OCI-LY1 (cell line): ENCODE results near the gene NAV1.

Experiments used
- H2AFZ ChIP-seq: fragments of 200-600 bp; sonication (generic), shearing (Covaris generic); 2 replicates; pipeline ENCODE4 v1.6.0; 2014; ENCODE audit warnings: antibody characterized with exemption, mild to moderate bottlenecking, low read length
- H3F3A ChIP-seq: fragments of 200-600 bp; sonication (generic), shearing (Covaris generic); 2 replicates; pipeline ENCODE4 v1.6.0; 2014; ENCODE audit warnings: mild to moderate bottlenecking, antibody characterized with exemption, low read length, moderate library complexity; ENCODE audit not compliant: insufficient read depth
- H3K27ac ChIP-seq: fragments of 200-600 bp; sonication (generic); 2 replicates; pipeline ENCODE4 v1.5.1; 2014; ENCODE audit warnings: low read length, mixed run types, mild to moderate bottlenecking, low read depth; ENCODE audit not compliant: poor library complexity, severe bottlenecking
- H3K27me3 ChIP-seq: fragments of 200-600 bp; sonication (generic); 2 replicates; pipeline ENCODE4 v1.6.0; 2014; ENCODE audit warnings: antibody characterized with exemption, mild to moderate bottlenecking, low read length, moderate library complexity; ENCODE audit not compliant: insufficient read depth
- H3K36me3 ChIP-seq: fragments of 200-600 bp; sonication (generic); 2 replicates; pipeline ENCODE4 v1.6.1; 2014; ENCODE audit warnings: mild to moderate bottlenecking, antibody characterized with exemption, low read length, moderate library complexity, mixed read lengths; ENCODE audit not compliant: insufficient read depth
- H3K4me1 ChIP-seq: fragments of 200-600 bp; sonication (generic); 2 replicates; pipeline ENCODE4 v1.5.1; 2014; ENCODE audit warnings: mild to moderate bottlenecking, low read length, moderate library complexity; ENCODE audit not compliant: insufficient read depth, severe bottlenecking
- H3K4me2 ChIP-seq: fragments of 200-600 bp; sonication (generic), shearing (Covaris generic); 2 replicates; pipeline ENCODE4 v1.6.1; 2014; ENCODE audit warnings: low read length
- H3K4me3 ChIP-seq: fragments of 200-600 bp; sonication (generic); 2 replicates; pipeline ENCODE4 v1.5.1; 2014; ENCODE audit warnings: low read length, low read depth, mild to moderate bottlenecking, mixed read lengths; ENCODE audit not compliant: poor library complexity, severe bottlenecking
- H3K79me2 ChIP-seq: fragments of 200-600 bp; shearing (Covaris generic); 2 replicates; pipeline ENCODE4 v1.6.1; 2016; ENCODE audit warnings: mixed run types, low read length, mixed read lengths; ENCODE audit not compliant: insufficient read depth
- H3K9ac ChIP-seq: fragments of 200-600 bp; sonication (generic), shearing (Covaris generic); 2 replicates; pipeline ENCODE4 v1.6.1; 2014; ENCODE audit warnings: mild to moderate bottlenecking, low read length, mixed read lengths
- H3K9me2 ChIP-seq: fragments of 200-600 bp; sonication (generic), shearing (Covaris generic); 2 replicates; pipeline ENCODE4 v1.6.1; 2014; ENCODE audit warnings: low read depth, mild to moderate bottlenecking, low read length, mixed read lengths
- H3K9me3 ChIP-seq: fragments of 200-600 bp; shearing (Covaris generic); 2 replicates; pipeline ENCODE4 v1.6.1; 2014; ENCODE audit warnings: low read length, mixed read lengths
- H4K20me1 ChIP-seq: fragments of 200-600 bp; sonication (generic), shearing (Covaris generic); 2 replicates; pipeline ENCODE4 v1.6.0; 2016; ENCODE audit warnings: mild to moderate bottlenecking, low read length; ENCODE audit not compliant: insufficient read depth
- EZH2 ChIP-seq: fragments of 200-600 bp; sonication (generic), shearing (Covaris generic); IDR thresholded peaks from 2 replicates; pipeline ENCODE4 v1.8.0; 2017; ENCODE audit warnings: borderline replicate concordance, mixed run types, mild to moderate bottlenecking, antibody characterized with exemption, low read length, moderate library complexity, mixed read lengths
- TF ChIP-seq, protein P1 (sequence below): fragments of 200-600 bp; sonication (generic), shearing (Covaris generic); IDR thresholded peaks from 2 replicates; pipeline ENCODE4 v1.5.1; 2017; ENCODE audit warnings: mild to moderate bottlenecking, antibody characterized with exemption, low read length, moderate library complexity, mixed read lengths

The NAV1 gene

DNA sequence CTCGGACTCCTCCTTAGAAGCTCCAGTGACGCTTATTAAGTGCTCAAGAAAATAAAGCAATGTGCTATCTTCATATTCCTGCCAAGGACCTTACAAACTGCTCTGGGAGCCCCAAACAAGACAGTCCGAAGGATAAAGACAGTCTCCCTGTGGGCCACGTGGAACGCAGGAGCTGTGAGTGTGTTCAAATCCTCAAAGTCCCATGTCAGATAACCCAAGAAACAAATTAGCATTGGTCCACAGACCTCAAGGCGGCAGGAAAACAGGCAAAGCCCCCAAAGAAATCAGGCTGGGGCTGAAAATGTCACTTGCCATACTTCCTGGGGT lies 3.0 kb upstream of the NAV1 start:
- Histone ChIP-seq H3K9me2 (no peaks in the 10 kb centered on the region), H2AFZ (no peak overlapping the region), H3K36me3 (no peaks in the 10 kb centered on the region), H3K9ac (no peak overlapping the region), H3K27me3 (peaks cover 8% of the 10 kb centered on the region), H3F3A (no peaks in the 10 kb centered on the region), H3K4me1 (no peaks in the 10 kb centered on the region), H3K9me3 (no peaks in the 10 kb centered on the region), H3K79me2 (no peaks in the 10 kb centered on the region), H3K4me3 (no peak overlapping the region), H4K20me1 (no peaks in the 10 kb centered on the region), H3K27ac (no peak overlapping the region), H3K4me2 (no peak overlapping the region)
- TF ChIP-seq, protein P1, sequence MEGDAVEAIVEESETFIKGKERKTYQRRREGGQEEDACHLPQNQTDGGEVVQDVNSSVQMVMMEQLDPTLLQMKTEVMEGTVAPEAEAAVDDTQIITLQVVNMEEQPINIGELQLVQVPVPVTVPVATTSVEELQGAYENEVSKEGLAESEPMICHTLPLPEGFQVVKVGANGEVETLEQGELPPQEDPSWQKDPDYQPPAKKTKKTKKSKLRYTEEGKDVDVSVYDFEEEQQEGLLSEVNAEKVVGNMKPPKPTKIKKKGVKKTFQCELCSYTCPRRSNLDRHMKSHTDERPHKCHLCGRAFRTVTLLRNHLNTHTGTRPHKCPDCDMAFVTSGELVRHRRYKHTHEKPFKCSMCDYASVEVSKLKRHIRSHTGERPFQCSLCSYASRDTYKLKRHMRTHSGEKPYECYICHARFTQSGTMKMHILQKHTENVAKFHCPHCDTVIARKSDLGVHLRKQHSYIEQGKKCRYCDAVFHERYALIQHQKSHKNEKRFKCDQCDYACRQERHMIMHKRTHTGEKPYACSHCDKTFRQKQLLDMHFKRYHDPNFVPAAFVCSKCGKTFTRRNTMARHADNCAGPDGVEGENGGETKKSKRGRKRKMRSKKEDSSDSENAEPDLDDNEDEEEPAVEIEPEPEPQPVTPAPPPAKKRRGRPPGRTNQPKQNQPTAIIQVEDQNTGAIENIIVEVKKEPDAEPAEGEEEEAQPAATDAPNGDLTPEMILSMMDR: no peak
- no peak for TF ChIP-seq EZH2

DNA sequence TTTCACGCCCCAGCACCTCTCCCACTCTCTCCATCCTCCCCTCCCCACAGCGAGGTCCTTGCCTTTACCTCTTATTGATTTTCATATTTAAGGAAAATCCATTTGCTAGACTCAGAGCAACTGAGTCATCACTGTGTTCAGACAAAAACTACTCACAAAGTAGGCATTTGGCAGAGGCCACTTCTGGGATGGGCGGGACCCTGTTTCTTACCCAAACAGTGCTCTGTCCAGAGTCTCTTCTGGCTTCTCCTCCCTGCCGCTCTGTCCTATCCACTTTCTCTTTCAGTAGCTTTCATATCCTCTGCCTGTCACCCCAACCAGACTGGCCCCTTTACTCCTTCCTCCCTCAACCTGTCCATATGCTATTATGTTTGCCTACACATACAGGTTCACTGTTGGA lies 2.4 kb upstream of the NAV1 start:
- Histone ChIP-seq H3K4me1 (no peaks in the 10 kb centered on the region), H3K9me2 (no peaks in the 10 kb centered on the region), H3K4me2 (no peak overlapping the region), H2AFZ (no peak overlapping the region), H3K36me3 (no peaks in the 10 kb centered on the region), H3K27ac (no peak overlapping the region), H3K79me2 (no peaks in the 10 kb centered on the region), H3F3A (no peaks in the 10 kb centered on the region), H3K9me3 (no peaks in the 10 kb centered on the region), H3K4me3 (no peak overlapping the region), H3K9ac (no peak overlapping the region), H3K27me3 (peaks cover 8% of the 10 kb centered on the region), H4K20me1 (no peaks in the 10 kb centered on the region)
- TF ChIP-seq, protein P1: no peak
- TF ChIP-seq EZH2: no peak

DNA sequence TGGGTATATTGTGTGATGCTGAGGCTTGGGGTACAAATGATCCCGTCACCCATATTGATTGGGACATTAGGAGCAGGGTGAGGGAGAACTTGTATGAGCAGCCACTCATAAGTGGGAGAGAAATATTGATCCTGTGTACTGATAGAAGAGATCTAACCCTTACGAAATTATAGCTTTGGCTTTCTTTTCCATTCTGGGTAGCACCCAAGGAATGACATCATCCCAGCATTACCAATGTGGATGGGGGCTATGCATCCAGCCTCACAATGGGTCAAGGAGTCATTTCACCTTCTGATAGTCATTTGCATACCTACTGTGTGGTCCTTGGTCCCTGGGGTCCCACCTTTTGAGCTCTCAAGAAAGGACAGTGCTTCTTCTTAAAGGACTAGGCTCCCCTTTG lies 1.9 kb upstream of the NAV1 start:
- no peaks in the 10 kb centered on the region for H3K9me2 ChIP-seq
- H3K27me3 ChIP-seq: peaks cover 8% of the 10 kb centered on the region
- H4K20me1 ChIP-seq: no peaks in the 10 kb centered on the region
- no peak overlapping the region for H2AFZ ChIP-seq
- H3K9ac ChIP-seq: no peak overlapping the region
- TF ChIP-seq EZH2: no peak
- TF ChIP-seq, protein P1: no peak
- no peaks in the 10 kb centered on the region for H3K4me1 ChIP-seq
- no peaks in the 10 kb centered on the region for H3K79me2 ChIP-seq
- no peak overlapping the region for H3K4me3 ChIP-seq
- no peaks in the 10 kb centered on the region for H3K36me3 ChIP-seq
- H3K9me3 ChIP-seq: no peaks in the 10 kb centered on the region
- H3K27ac ChIP-seq: no peak overlapping the region
- no peak overlapping the region for H3K4me2 ChIP-seq
- no peaks in the 10 kb centered on the region for H3F3A ChIP-seq
